Measurements from ENCODE around the gene GTF2H4.

DNA sequence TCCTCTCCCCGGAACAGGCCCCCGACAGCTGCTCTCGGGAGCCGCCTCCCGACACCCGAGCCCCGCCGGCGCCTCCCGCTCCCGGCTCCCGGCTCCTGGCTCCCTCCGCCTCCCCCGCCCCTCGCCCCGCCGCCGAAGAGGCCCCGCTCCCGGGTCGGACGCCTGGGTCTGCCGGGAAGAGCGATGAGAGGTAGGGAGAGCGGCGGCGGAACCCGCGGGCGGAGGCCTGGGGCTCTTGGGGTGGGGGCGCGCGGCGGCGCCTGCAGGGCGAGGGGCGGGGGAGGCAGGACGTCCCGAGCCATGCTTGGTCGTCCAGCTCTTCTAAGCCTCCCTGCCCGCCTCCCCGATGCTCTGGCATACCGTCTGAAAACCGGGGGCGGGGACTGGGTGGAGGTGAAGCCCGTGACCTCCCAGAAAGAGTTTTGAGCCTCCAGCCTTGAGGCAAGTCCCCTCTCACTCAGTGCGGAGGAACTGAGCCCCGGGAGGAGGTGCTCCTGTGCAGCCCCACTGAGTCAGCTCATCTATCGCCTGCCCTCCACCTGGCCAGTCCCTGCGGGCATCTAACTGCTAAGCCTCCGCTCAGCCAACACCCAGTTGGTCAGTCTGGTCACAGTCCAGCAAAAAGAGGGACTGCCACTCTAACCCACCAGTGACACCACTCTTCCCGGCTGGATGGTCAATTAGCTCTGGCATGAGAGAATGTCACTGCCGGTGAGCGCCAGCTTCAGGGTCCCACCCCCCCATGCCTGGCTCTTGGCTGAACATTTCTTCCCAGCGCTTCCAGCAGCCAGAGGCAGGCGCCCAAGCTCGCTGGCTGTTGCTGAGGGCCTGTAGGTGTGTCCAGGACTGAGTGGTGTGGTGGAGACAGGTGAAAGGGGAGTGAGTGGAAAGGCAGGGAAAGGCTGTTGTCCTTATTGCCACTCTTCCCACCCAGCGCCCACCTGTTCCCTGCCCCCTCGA, 23.2 kb upstream of the GTF2H4 start:
- TF ChIP-seq POLR2A (IDR thresholded peaks at IDR 0.05) = no peak
- TF ChIP-seq, protein P1, sequence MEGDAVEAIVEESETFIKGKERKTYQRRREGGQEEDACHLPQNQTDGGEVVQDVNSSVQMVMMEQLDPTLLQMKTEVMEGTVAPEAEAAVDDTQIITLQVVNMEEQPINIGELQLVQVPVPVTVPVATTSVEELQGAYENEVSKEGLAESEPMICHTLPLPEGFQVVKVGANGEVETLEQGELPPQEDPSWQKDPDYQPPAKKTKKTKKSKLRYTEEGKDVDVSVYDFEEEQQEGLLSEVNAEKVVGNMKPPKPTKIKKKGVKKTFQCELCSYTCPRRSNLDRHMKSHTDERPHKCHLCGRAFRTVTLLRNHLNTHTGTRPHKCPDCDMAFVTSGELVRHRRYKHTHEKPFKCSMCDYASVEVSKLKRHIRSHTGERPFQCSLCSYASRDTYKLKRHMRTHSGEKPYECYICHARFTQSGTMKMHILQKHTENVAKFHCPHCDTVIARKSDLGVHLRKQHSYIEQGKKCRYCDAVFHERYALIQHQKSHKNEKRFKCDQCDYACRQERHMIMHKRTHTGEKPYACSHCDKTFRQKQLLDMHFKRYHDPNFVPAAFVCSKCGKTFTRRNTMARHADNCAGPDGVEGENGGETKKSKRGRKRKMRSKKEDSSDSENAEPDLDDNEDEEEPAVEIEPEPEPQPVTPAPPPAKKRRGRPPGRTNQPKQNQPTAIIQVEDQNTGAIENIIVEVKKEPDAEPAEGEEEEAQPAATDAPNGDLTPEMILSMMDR (IDR thresholded peaks at IDR 0.05) = no peak
- no peak for TF ChIP-seq EP300 (IDR thresholded peaks at IDR 0.05)

Data from ovary (tissue), 3 donors.